ENCODE results near the gene ADGRD1.

The ADGRD1 gene

DNA sequence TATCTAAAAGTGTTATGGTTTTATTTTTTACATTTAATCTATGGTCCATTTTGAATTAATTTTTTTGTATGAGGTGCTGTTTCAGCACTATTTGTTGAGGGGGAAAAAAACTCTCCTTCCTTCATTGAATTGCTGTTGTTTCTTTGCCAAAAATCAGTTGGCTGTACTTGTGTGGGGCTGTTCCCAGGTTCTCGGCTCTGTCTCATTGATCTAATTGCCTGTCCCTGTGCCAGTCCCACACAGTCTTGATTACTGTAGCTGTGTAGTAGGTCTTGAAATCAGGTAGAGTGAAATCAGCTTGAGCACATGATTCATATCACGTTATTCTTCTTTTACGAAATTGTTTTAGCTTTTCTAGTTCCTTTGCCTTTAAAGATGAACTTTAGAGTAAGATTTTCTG lies 109.7 kb downstream of the ADGRD1 start:
- WGBS (ENCODE audit: extremely low coverage, insufficient coverage, insufficient read length) = no CpG with 5 or more reads among the region's 3 CpGs
- Histone ChIP-seq H2AK5ac (ENCODE audit: low read length) (no peak overlapping the region), H3K9me3 (ENCODE audit: insufficient read depth, low read depth, low read length) (peaks cover 2% of the 10 kb centered on the region), H3K4me2 (ENCODE audit: low read length) (no peak overlapping the region), H2BK5ac (ENCODE audit: low read depth, low read length, poor library complexity) (no peak overlapping the region), H4K12ac (ENCODE audit: low read depth, low read length) (no peak overlapping the region), H3K4me1 (ENCODE audit: control insufficient read depth in 1 of 2, insufficient read depth in 2 of 2, low read length in 2 of 2) (no peaks in the 10 kb centered on the region), H2AFZ (ENCODE audit: insufficient read depth, low read length, poor library complexity) (no peak overlapping the region), H3K9ac (ENCODE audit: low read length) (no peak overlapping the region), H3K27me3 (ENCODE audit: insufficient read depth, low read length) (no peaks in the 10 kb centered on the region), H3K36me3 (ENCODE audit: control insufficient read depth in 1 of 2, insufficient read depth in 2 of 2, low read length in 2 of 2) (no peaks in the 10 kb centered on the region), H3K18ac (ENCODE audit: low read length) (no peak overlapping the region), H3K4me3 (ENCODE audit: low read depth, low read length) (no peak overlapping the region), H3K23ac (ENCODE audit: low read length) (no peak overlapping the region), H3K79me2 (ENCODE audit: control insufficient read depth, insufficient read depth, low read length, poor library complexity) (no peaks in the 10 kb centered on the region), H4K91ac (ENCODE audit: low read depth, low read length) (no peak overlapping the region), H3K27ac (ENCODE audit: low read depth, low read length) (no peak overlapping the region), H2BK120ac (ENCODE audit: insufficient read depth, low read length, poor library complexity) (no peak overlapping the region), H4K8ac (ENCODE audit: low read depth, low read length) (no peak overlapping the region), H3K79me1 (ENCODE audit: low read length) (no peaks in the 10 kb centered on the region), H2BK12ac (ENCODE audit: low read length) (no peak overlapping the region), H3K14ac (ENCODE audit: low read length) (no peak overlapping the region), H3K4ac (ENCODE audit: low read depth, low read length) (no peak overlapping the region)
- no peak for DNase-seq

GRCh38 chr12:131063960-131064359 lies 110.3 kb downstream of the ADGRD1 start:
- no peak overlapping the region for H3K4me3 ChIP-seq (ENCODE audit: low read depth, low read length)
- H3K23ac ChIP-seq (ENCODE audit: low read length) = no peak overlapping the region
- H3K4ac ChIP-seq (ENCODE audit: low read depth, low read length) = no peak overlapping the region
- H3K9me3 ChIP-seq (ENCODE audit: insufficient read depth, low read depth, low read length) = peaks cover 2% of the 10 kb centered on the region
- H3K4me1 ChIP-seq (ENCODE audit: control insufficient read depth in 1 of 2, insufficient read depth in 2 of 2, low read length in 2 of 2) = no peaks in the 10 kb centered on the region
- no peak overlapping the region for H2BK120ac ChIP-seq (ENCODE audit: insufficient read depth, low read length, poor library complexity)
- no peak overlapping the region for H3K9ac ChIP-seq (ENCODE audit: low read length)
- no peak overlapping the region for H3K14ac ChIP-seq (ENCODE audit: low read length)
- no peak overlapping the region for H2AK5ac ChIP-seq (ENCODE audit: low read length)
- H4K8ac ChIP-seq (ENCODE audit: low read depth, low read length) = no peak overlapping the region
- no peak overlapping the region for H3K18ac ChIP-seq (ENCODE audit: low read length)
- no peak overlapping the region for H3K27ac ChIP-seq (ENCODE audit: low read depth, low read length)
- H4K12ac ChIP-seq (ENCODE audit: low read depth, low read length) = no peak overlapping the region
- H3K27me3 ChIP-seq (ENCODE audit: insufficient read depth, low read length) = no peaks in the 10 kb centered on the region
- H3K79me1 ChIP-seq (ENCODE audit: low read length) = no peaks in the 10 kb centered on the region
- H3K79me2 ChIP-seq (ENCODE audit: control insufficient read depth, insufficient read depth, low read length, poor library complexity) = no peaks in the 10 kb centered on the region
- no peak for DNase-seq
- no CpG with 5 or more reads among the region's 2 CpGs for WGBS (ENCODE audit: extremely low coverage, insufficient coverage, insufficient read length)
- H3K36me3 ChIP-seq (ENCODE audit: control insufficient read depth in 1 of 2, insufficient read depth in 2 of 2, low read length in 2 of 2) = no peaks in the 10 kb centered on the region
- no peak overlapping the region for H3K4me2 ChIP-seq (ENCODE audit: low read length)
- H2BK12ac ChIP-seq (ENCODE audit: low read length) = no peak overlapping the region
- H2BK5ac ChIP-seq (ENCODE audit: low read depth, low read length, poor library complexity) = no peak overlapping the region
- no peak overlapping the region for H2AFZ ChIP-seq (ENCODE audit: insufficient read depth, low read length, poor library complexity)
- no peak overlapping the region for H4K91ac ChIP-seq (ENCODE audit: low read depth, low read length)

GRCh38 chr12:131065279-131065678 lies 111.6 kb downstream of the ADGRD1 start:
- H4K8ac ChIP-seq (ENCODE audit: low read depth, low read length) = no peak overlapping the region
- DNase-seq = no peak
- H3K79me2 ChIP-seq (ENCODE audit: control insufficient read depth, insufficient read depth, low read length, poor library complexity) = no peaks in the 10 kb centered on the region
- no peak overlapping the region for H3K9ac ChIP-seq (ENCODE audit: low read length)
- H2BK12ac ChIP-seq (ENCODE audit: low read length) = no peak overlapping the region
- H3K36me3 ChIP-seq (ENCODE audit: control insufficient read depth in 1 of 2, insufficient read depth in 2 of 2, low read length in 2 of 2) = no peaks in the 10 kb centered on the region
- H3K14ac ChIP-seq (ENCODE audit: low read length) = no peak overlapping the region
- H3K27me3 ChIP-seq (ENCODE audit: insufficient read depth, low read length) = no peaks in the 10 kb centered on the region
- H4K12ac ChIP-seq (ENCODE audit: low read depth, low read length) = no peak overlapping the region
- no peak overlapping the region for H3K4me2 ChIP-seq (ENCODE audit: low read length)
- no peak overlapping the region for H3K4ac ChIP-seq (ENCODE audit: low read depth, low read length)
- no peak overlapping the region for H3K18ac ChIP-seq (ENCODE audit: low read length)
- no peak overlapping the region for H2AFZ ChIP-seq (ENCODE audit: insufficient read depth, low read length, poor library complexity)
- H2BK5ac ChIP-seq (ENCODE audit: low read depth, low read length, poor library complexity) = no peak overlapping the region
- no peak overlapping the region for H4K91ac ChIP-seq (ENCODE audit: low read depth, low read length)
- no peak overlapping the region for H2BK120ac ChIP-seq (ENCODE audit: insufficient read depth, low read length, poor library complexity)
- H3K9me3 ChIP-seq (ENCODE audit: insufficient read depth, low read depth, low read length) = peaks cover 2% of the 10 kb centered on the region
- no peak overlapping the region for H3K23ac ChIP-seq (ENCODE audit: low read length)
- H3K4me1 ChIP-seq (ENCODE audit: control insufficient read depth in 1 of 2, insufficient read depth in 2 of 2, low read length in 2 of 2) = no peaks in the 10 kb centered on the region
- H3K27ac ChIP-seq (ENCODE audit: low read depth, low read length) = no peak overlapping the region
- no peak overlapping the region for H3K4me3 ChIP-seq (ENCODE audit: low read depth, low read length)
- H2AK5ac ChIP-seq (ENCODE audit: low read length) = no peak overlapping the region
- H3K79me1 ChIP-seq (ENCODE audit: low read length) = no peaks in the 10 kb centered on the region
- no CpG with 5 or more reads among the region's 11 CpGs for WGBS (ENCODE audit: extremely low coverage, insufficient coverage, insufficient read length)

GRCh38 chr12:131065801-131066200 lies 112.1 kb downstream of the ADGRD1 start:
- no peak for DNase-seq
- no peak overlapping the region for H3K14ac ChIP-seq (ENCODE audit: low read length)
- H2BK120ac ChIP-seq (ENCODE audit: insufficient read depth, low read length, poor library complexity) = no peak overlapping the region
- no peaks in the 10 kb centered on the region for H3K4me1 ChIP-seq (ENCODE audit: control insufficient read depth in 1 of 2, insufficient read depth in 2 of 2, low read length in 2 of 2)
- H3K79me1 ChIP-seq (ENCODE audit: low read length) = no peaks in the 10 kb centered on the region
- no peak overlapping the region for H3K9ac ChIP-seq (ENCODE audit: low read length)
- H4K91ac ChIP-seq (ENCODE audit: low read depth, low read length) = no peak overlapping the region
- H2BK5ac ChIP-seq (ENCODE audit: low read depth, low read length, poor library complexity) = no peak overlapping the region
- H3K23ac ChIP-seq (ENCODE audit: low read length) = no peak overlapping the region
- H4K12ac ChIP-seq (ENCODE audit: low read depth, low read length) = no peak overlapping the region
- H4K8ac ChIP-seq (ENCODE audit: low read depth, low read length) = no peak overlapping the region
- no peaks in the 10 kb centered on the region for H3K79me2 ChIP-seq (ENCODE audit: control insufficient read depth, insufficient read depth, low read length, poor library complexity)
- no peak overlapping the region for H3K27ac ChIP-seq (ENCODE audit: low read depth, low read length)
- no peak overlapping the region for H2BK12ac ChIP-seq (ENCODE audit: low read length)
- no peaks in the 10 kb centered on the region for H3K27me3 ChIP-seq (ENCODE audit: insufficient read depth, low read length)
- H3K4ac ChIP-seq (ENCODE audit: low read depth, low read length) = no peak overlapping the region
- H3K4me3 ChIP-seq (ENCODE audit: low read depth, low read length) = no peak overlapping the region
- H3K36me3 ChIP-seq (ENCODE audit: control insufficient read depth in 1 of 2, insufficient read depth in 2 of 2, low read length in 2 of 2) = no peaks in the 10 kb centered on the region
- no peak overlapping the region for H2AFZ ChIP-seq (ENCODE audit: insufficient read depth, low read length, poor library complexity)
- H3K9me3 ChIP-seq (ENCODE audit: insufficient read depth, low read depth, low read length) = peaks cover 3% of the 10 kb centered on the region
- H3K4me2 ChIP-seq (ENCODE audit: low read length) = no peak overlapping the region
- no peak overlapping the region for H2AK5ac ChIP-seq (ENCODE audit: low read length)
- WGBS (ENCODE audit: extremely low coverage, insufficient coverage, insufficient read length) = no CpG with 5 or more reads among the region's 4 CpGs
- no peak overlapping the region for H3K18ac ChIP-seq (ENCODE audit: low read length)

All from trophoblast cell (in vitro differentiated cells and primary cell).